Activated CD4-positive, CD25-positive, alpha-beta regulatory T cell treated with anti-CD3 and anti-CD28 coated beads, Interleukin-2, amount 50 U/mL, for 72 hours (primary cell): Measurements from ENCODE around the gene SLC22A16.
"Not testable (repeated sequence)": the region's sequence is repeated elsewhere in the genome, so short reads cannot be mapped to it uniquely, and the experiment has no call there.

Experiments
- DNase-seq: peaks from one replicate; pipeline ENCODE4 v3.0.0; 2021

The SLC22A16 gene

GRCh38 chr6:110476046-110476849, at the start of gene SLC22A16:
Gene SLC22A16 (minus strand): TSS chr6:110476613. CDS start chr6:110476574, 39 bp downstream.
- no peak for DNase-seq

- no peak for DNase-seq
These were observed 48.6 kb upstream of the SLC22A16 start for GRCh38 chr6:110525001-110525400.

- DNase-seq: no peak
These were observed 47.9 kb upstream of the SLC22A16 start for GRCh38 chr6:110524305-110524704.

GRCh38 chr6:110523451-110524021, 47.1 kb upstream of the SLC22A16 start:
- DNase-seq: no peak

GRCh38 chr6:110522427-110522826, 46.0 kb upstream of the SLC22A16 start:
- no peak for DNase-seq

- no peak for DNase-seq
These were observed 44.7 kb upstream of the SLC22A16 start for GRCh38 chr6:110520992-110521543.

GRCh38 chr6:110520209-110520965, 44.0 kb upstream of the SLC22A16 start:
- DNase-seq: no peak

GRCh38 chr6:110517601-110518281, 41.3 kb upstream of the SLC22A16 start:
- DNase-seq: no peak

- no peak for DNase-seq
These were observed 40.6 kb upstream of the SLC22A16 start for GRCh38 chr6:110517034-110517433.

GRCh38 chr6:110514818-110515217, 38.4 kb upstream of the SLC22A16 start:
- no peak for DNase-seq

GRCh38 chr6:110512991-110513390, 36.6 kb upstream of the SLC22A16 start:
- DNase-seq: no peak

- not testable (repeated sequence) for DNase-seq
These were observed 36.1 kb upstream of the SLC22A16 start for GRCh38 chr6:110512549-110512948.

GRCh38 chr6:110511401-110511800, 35.0 kb upstream of the SLC22A16 start:
- no peak for DNase-seq

GRCh38 chr6:110509617-110510241, 33.3 kb upstream of the SLC22A16 start:
- DNase-seq: no peak

GRCh38 chr6:110504891-110505290, 28.5 kb upstream of the SLC22A16 start:
- not testable (repeated sequence) for DNase-seq

GRCh38 chr6:110495949-110496348, 19.5 kb upstream of the SLC22A16 start:
- no peak for DNase-seq

- DNase-seq: no peak
These were observed 16.9 kb upstream of the SLC22A16 start for GRCh38 chr6:110493253-110493800.

GRCh38 chr6:110492584-110492983, 16.2 kb upstream of the SLC22A16 start:
- DNase-seq: no peak

- DNase-seq: no peak
These were observed 15.4 kb upstream of the SLC22A16 start for GRCh38 chr6:110491644-110492317.

GRCh38 chr6:110491299-110491643, 14.9 kb upstream of the SLC22A16 start:
- no peak for DNase-seq

- no peak for DNase-seq
These were observed 13.7 kb upstream of the SLC22A16 start for GRCh38 chr6:110490110-110490509.
